ENCODE measurements around the gene FNDC11.

The FNDC11 gene

GRCh38 chr20:63519668-63520503 lies 34.1 kb upstream of the FNDC11 start:
- no peak for TF ChIP-seq CTCF (conservative IDR thresholded peaks at IDR 0.05; ENCODE audit: control insufficient read depth, insufficient read depth, low read depth, low read length)
- DNase-seq (ENCODE audit: low read depth), result no peak
- peak overlapping the region; percentile 52 for H3K4me3 ChIP-seq (ENCODE audit: control insufficient read depth, low read depth, low read length)

DNA sequence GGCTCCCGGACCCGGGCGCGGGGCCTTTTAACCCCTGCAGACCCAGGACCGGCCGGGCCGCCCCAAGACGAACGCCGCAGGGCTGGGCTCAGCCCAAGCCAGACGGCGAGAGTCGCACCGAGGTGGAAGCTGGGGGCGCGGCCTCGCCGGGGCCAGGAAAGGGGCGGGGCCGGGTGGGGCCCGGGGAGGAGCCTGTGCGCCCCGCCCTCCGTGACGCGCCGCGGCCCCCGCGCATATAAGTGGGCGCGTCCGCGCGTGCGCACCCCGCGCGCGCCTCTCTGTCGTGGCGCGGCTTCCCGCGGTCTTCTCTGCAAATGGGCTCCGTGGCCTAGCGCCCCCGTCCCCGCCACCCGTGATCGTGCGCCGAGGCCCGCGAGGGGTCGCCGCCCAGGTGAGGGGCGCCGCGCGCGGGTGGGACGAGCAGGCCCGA lies 33.4 kb upstream of the FNDC11 start, which contains the start of gene PPDPF:
Gene PPDPF, plus strand, starts transcription at position 262 of the 430 bp plus-strand sequence. CDS start 544 bp downstream, outside the sequence.
- DNase-seq (ENCODE audit: low read depth), result peak; percentile 66
- no peak for TF ChIP-seq CTCF (conservative IDR thresholded peaks at IDR 0.05; ENCODE audit: control insufficient read depth, insufficient read depth, low read depth, low read length)
- peak within 1 kb of the TSS; percentile 72 for H3K4me3 ChIP-seq (ENCODE audit: control insufficient read depth, low read depth, low read length)

DNA sequence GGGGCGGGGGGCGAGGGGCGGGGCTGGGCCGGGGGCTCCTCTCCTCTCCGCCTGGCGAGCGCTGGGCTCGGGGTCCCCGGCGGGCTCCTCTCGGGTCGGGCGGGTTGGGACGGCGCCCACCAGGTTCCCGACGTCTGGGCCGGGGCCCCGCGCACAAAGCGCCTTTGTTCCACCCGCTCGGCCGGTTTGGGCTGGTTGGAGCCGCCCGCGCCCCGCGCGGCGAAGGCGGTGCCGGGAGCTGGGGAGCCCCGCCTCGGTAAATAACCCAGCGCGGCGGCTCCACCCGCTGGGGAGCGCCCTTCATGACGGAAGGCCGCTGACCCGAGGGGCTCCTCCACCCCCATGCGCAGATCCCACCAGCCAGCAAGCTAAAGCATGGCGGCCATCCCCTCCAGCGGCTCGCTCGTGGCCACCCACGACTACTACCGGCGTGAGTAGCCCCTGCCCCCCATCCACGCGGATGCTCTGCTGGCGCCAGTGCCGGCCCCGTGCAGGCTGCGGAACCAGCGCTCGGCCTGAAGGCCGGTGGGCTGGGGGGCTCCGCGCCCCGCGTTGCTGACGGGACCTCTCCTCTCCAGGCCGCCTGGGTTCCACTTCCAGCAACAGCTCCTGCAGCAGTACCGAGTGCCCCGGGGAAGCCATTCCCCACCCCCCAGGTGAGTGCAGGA lies 32.9 kb upstream of the FNDC11 start:
- peak; percentile 60 for DNase-seq (ENCODE audit: low read depth)
- peak overlapping the region; percentile 72 for H3K4me3 ChIP-seq (ENCODE audit: control insufficient read depth, low read depth, low read length)
- TF ChIP-seq CTCF (conservative IDR thresholded peaks at IDR 0.05; ENCODE audit: control insufficient read depth, insufficient read depth, low read depth, low read length), result no peak

DNA sequence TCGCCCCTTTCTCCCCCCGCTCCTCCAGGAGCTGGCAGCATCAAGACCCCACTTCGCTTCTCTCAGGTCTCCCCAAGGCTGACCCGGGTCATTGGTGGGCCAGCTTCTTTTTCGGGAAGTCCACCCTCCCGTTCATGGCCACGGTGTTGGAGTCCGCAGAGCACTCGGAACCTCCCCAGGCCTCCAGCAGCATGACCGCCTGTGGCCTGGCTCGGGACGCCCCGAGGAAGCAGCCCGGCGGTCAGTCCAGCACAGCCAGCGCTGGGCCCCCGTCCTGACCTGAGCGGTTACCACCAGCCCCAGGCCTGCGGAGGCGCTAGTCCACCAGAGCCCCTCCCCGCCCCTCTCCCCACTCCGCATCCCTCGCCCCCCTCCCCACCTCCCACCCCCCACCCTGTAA lies 32.4 kb upstream of the FNDC11 start:
- TF ChIP-seq CTCF (conservative IDR thresholded peaks at IDR 0.05; ENCODE audit: control insufficient read depth, insufficient read depth, low read depth, low read length), result no peak
- no peak for DNase-seq (ENCODE audit: low read depth)
- peak overlapping the region; percentile 72 for H3K4me3 ChIP-seq (ENCODE audit: control insufficient read depth, low read depth, low read length)

- TF ChIP-seq CTCF (conservative IDR thresholded peaks at IDR 0.05; ENCODE audit: control insufficient read depth, insufficient read depth, low read depth, low read length), result no peak
- peak overlapping the region; percentile 31 for H3K4me3 ChIP-seq (ENCODE audit: control insufficient read depth, low read depth, low read length)
- DNase-seq (ENCODE audit: low read depth), result no peak
Observed at GRCh38 chr20:63522091-63522868, 31.7 kb upstream of the FNDC11 start.

DNA sequence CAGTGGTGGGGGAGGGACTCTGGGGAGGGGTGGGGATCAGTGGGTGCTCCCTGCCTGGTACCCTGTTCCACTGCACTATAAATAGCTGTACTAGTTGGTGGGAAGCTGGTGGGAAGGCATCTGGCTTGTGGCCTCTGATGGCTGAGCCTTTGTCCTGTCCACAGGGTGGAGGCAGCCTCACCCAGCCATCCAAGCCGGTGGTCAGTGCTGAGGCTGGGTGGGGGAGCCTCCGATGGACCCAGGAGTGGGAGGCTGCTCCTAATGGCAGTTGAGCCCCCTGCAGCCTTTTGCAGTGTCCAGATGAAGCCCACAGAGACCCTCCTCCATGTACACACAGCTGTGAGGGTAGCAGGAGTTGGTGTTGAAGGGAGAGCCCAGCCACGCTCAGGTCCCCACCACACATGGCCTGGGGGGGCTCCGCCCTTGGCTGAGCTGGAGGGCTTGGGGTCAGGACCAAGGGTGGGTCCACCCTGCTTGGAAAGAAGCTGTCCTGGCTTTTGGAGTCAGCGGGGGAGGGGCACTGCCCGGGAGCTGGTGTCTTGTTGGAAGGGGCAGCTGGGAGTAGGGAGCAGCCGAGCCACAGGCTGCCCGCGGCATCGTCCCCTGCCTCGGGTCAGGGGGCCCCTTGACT lies 30.9 kb upstream of the FNDC11 start:
- no peak overlapping the region for H3K4me3 ChIP-seq (ENCODE audit: control insufficient read depth, low read depth, low read length)
- no peak for DNase-seq (ENCODE audit: low read depth)
- no peak for TF ChIP-seq CTCF (conservative IDR thresholded peaks at IDR 0.05; ENCODE audit: control insufficient read depth, insufficient read depth, low read depth, low read length)

Measured in fibroblast of mammary gland (primary cell).